Head of caudate nucleus (tissue), 42 donors: ENCODE results near the gene GLS.

ENCODE experiments used
- DNase-seq, 42 donors: peaks; one replicate each; pipeline versions ENCODE4 v3.0.0 to v3.0.0-alpha.2; 2020 to 2021; ENCODE audit warnings: mixed read lengths in 7 of 42
- intact Hi-C: fragments of 100-400 bp; cut with DNase I; formaldehyde crosslinking; loops from one replicate; pipeline ENCODE4 v1.15.0; 2022

GLS gene

DNA sequence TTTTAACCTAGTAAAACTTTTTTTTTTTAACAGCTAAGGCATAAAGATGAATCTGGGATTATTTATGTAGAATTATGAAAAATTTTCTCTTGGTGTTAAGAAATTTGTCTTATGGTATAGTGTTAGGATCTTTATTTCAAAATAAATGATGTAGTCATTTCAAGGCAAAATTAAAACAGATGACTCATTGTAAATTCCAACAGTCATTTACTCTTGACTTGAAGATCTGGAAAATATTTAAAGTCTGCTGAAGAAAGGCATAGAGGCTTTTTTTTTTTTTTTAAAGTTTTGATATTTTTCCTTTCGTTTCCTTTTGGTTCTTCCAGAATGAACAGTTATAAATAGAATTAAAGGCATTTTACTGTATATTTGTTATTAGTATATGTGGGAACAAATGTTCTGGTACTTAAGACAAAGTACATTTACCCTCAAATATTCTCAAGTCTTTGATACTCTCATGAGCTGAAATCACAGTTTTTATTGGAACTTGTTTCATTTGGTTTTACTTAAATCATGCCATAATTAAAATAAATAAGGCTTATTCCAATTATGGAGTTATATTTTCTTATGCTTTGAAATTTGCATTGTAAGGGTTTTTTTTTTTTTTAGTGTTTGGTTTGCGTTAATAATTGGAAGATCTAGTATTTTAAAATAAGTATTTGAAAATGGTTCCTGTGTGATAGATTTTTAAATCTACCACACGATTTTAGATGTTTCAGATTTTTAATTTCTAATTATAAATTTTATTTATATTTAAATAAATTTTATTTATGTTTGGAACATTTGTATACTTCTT is 29.9 kb downstream of the GLS start:
- DNase-seq, result no peak
- intact Hi-C loops, result no loop called here

DNA sequence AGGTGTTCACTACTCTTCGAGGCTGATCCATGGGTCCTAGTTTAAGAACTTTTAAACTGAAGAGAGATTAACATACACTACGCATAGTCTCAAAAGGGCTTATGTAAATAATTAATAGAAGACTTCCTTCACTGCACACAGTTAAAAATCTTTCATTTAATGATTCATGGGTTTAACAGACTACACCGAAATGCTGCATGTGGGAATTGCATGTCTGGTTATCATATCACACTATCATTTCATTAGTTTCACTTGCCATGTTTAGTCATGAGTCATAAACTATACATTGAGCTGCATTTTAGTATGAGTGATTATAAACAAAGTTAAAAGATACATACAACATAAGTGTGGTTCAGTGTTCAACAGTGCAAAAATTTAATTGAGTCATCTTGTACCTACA is 31.2 kb downstream of the GLS start:
- intact Hi-C loops, result no loop called here
- DNase-seq, result no peak

DNA sequence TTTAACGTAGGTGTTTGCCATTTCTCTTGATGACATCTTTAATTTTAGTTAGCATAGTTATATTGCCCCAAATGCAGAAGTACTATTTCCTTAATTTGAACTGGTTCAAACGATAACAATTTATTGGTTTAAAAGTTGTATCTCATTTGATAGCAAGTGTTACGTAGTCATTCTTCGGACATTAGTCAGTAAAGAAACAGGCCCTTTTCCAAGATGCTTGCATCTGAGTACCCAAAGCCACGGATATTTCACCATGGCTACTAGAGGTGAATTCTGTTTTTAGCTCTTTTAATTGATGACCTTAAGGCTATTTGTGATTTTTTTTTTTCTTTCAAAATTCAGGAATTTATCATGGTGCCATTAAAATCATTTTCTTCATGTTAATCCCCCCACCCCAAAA is 32.1 kb downstream of the GLS start:
- DNase-seq, result no peak
- intact Hi-C loops, result no loop called here

DNA sequence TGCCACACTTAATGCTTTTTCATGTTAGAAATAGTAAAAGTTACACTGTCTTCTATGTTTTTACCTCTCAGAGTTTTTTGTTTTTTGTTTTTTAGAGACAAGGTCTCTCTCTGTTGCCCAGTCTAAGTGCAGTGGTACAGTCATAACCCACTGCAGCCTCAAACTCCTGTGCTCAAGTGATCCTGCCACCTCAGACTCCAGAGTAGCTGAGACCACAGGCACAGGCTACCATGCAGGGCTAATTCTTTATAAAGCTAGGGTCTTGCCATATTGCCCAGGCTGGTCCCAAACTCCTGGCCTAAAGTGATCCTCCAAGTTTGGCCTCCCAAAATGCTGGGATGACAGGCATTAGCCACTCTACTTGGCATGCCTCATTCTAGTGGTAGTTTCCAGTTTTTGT is 33.1 kb downstream of the GLS start:
- intact Hi-C loops, result no loop called here
- no peak for DNase-seq

DNA sequence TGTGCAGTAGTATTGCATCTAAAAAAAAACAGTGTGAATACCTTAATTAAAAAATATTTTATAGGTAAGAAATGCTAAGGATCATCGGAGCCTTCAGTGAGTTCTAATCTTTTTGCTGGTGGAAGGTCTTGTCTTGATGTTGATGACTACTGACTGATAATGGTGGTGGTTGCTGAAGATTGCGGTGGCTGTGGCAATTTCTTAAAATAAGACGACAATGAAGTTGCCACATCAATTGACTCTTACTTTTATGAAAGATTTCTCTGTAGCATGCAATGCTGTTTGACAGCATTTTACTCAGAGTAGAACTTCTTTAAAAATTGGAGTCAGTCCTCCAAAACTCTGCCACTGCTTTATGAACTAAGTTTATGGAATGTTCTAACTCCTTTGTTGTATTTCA is 36.2 kb downstream of the GLS start:
- DNase-seq, result no peak
- intact Hi-C loops, result no loop called here

DNA sequence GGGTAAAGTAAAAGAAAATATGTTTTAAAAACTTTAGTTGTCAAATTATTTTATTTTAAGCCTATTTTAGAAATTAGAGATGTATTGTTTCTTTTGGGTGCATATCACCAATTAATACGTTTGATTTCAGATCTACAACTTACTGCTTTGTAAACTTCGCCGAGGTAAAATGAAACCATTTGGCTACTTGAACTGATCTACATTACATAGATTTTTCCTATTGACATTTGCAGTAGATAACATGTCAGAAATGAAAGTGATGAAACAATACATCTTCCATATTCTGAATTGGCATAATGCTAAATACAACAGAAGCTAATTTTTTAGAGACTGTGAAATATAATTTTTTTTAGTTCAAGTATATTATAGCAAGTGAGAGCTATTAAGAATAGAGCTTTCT is 39.5 kb downstream of the GLS start:
- DNase-seq, result no peak
- intact Hi-C loops, result no loop called here

DNA sequence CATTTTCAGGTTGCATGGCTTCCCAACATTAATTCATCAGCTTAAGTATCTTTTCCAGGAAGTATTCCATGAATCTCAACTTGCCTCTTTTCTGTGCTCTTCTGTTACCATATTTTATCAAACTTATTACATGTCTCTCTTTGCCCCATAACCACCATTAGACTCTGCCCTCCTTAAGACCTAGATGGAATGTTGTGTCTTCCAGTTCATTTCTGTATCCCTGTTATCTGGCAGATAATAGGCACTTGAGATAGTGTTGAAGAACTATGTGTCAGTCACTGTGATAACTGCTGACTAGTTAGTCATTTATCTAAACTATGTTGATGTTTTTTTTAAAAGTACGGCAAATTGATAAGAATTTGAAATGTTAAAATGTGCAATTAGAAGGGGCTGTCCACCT is 41.8 kb downstream of the GLS start:
- intact Hi-C loops, result no loop called here
- DNase-seq, result no peak

DNA sequence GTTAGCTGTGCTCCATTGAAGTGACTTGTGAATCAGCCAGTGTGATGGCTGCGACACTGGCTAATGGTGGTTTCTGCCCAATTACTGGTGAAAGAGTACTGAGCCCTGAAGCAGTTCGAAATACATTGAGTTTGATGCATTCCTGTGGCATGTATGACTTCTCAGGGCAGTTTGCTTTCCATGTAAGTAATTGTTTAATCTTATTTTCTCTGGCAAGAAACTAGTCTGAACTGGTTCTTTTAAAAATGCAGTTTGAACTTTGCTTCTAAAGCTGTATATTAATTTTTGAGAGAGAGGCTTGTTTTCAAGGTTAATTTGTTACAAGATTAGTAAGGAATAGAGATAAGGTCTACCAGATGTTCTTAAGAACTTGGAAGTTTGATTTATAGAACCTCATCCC is 46.7 kb downstream of the GLS start:
- no peak for DNase-seq
- intact Hi-C loops, result no loop called here

DNA sequence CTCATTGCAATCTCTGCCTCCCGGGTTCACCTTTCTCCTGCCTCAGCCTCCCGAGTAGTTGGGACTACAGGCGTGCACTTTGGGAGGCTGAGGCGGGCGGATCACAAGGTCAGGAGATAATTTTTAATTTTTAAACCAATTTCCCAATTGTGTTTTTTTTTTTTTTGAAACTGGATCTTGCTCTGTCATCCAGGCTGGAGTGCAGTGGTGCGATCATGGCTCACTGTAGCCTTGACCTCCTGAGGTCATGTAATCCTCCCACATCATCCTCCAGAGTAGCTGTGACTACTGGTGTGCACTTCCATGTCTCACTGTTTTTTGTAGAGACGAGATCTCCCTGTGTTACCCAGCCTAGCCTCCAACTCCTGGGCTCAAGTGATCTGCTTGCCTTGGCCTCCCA is 49.3 kb downstream of the GLS start:
- no peak for DNase-seq
- intact Hi-C loops, result no loop called here

DNA sequence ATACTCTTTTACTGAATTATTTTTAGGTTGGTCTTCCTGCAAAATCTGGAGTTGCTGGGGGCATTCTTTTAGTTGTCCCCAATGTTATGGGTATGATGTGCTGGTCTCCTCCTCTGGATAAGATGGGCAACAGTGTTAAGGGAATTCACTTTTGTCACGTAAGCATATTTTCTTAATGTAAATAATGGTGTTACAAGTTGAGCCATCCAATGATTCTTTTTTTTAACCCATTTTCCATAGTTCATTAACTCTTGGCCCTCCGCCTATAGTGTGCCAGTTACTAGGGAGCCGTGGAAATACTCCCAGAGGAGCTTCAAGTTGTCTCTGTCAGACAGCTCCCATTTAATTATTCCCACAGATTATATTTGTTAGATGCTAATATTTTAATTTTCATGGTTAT is 49.8 kb downstream of the GLS start:
- intact Hi-C loops, result no loop called here
- DNase-seq, result no peak

DNA sequence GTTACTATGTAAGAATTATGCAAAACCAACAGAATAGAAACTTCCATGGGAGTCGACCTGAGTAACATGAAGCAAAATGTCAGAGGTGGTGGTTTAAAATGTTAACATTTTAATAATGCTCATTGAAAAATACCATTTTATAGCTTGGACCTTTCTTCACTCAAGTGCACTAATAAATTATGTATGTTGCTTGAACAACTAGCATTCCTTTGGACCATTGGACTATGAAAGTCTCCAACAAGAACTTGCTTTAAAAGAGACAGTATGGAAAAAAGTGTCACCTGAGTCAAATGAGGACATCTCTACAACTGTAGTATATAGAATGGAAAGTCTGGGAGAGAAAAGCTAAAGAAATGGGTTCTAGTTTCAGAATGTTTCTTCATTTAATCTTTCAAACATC is 51.9 kb downstream of the GLS start:
- no peak for DNase-seq
- intact Hi-C loops, result no loop called here

DNA sequence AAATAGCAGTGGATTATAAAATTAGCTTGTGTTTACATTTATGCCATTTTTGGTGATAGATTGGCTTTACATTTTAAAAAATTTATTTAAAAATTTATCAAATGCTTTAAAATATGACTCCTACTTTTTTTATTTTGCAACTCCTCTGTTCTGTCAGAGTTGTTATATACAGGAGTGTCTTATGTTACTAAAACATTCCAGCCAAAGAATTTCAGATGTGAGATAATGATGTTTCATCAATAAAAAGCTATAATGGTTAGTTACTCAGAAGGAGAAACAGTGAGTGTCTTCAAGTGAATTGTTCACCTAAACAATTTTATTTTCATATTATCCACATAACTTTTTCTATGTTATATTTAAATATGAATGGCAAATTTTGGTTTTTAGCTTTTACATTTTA is 52.7 kb downstream of the GLS start:
- intact Hi-C loops, result no loop called here
- DNase-seq, result no peak

DNA sequence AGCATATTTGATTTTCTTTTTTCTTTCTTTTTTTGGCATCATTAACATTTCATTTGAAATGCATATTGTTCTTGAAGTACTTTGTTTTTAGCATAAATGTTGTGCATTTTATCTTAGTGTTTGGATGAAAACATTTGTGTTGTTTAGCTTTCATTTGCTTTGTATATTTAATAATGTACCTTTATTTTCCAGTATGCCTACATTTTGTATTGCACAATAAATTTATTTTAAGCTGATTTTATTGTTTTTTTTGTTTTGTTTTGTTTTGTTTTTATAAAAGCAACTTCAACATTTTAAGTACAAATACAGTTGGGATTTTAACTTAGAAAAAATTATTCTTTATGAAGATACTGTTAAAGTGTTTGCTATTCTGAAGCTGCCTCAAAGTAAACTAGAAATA is 54.4 kb downstream of the GLS start:
- DNase-seq, result no peak
- intact Hi-C loops, result no loop called here

DNA sequence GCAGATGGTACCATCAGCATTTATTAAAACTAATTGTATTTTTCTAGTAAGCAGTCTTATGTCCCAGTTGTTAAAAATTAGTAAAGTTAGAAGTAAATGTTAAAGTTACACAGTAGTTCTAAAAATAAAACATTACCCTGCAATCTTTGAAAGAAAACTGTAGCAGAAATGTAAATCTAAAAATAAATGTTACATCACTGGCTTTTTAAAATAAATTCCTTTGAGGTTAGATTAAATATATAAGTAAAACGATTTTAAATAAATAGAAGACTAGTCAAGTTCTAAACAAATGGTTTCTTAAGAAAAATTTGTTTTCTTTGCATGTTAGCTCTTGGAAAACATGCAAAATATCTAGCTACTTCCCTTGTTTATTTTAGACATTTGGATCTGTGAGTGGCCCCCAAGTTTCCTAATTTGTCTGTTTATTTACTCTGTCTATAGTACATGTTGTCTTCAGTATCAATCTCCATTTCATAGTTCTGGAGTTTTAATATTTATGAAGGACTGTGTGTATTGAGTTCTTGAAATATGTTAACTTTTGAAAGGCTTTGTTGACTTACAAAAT is 58.2 kb downstream of the GLS start:
- intact Hi-C loops, result no loop called here

DNA sequence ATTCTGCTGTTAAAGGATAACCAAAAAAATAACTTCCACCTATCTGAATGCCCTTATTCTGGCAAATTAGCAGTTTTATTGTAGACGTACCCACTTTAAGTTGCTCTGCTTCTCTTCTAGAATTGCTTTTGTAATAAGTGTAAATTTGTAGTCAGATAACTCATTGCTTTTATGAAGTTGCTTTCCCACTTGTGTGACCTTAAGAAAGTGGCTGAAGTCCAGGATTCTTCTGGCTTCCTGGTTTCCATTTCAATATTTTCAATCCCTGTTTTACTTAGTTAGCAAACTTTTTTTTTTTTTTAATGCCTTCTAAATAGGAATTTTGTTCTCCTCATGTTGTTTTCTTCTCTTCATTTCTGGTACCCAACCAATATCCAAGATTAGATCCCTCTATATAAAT is 59.8 kb downstream of the GLS start:
- no peak for DNase-seq
- intact Hi-C loops, result no loop called here

More for the DNA sequence above, 58.2 kb downstream of the GLS start:
- DNase-seq, result no peak

DNA sequence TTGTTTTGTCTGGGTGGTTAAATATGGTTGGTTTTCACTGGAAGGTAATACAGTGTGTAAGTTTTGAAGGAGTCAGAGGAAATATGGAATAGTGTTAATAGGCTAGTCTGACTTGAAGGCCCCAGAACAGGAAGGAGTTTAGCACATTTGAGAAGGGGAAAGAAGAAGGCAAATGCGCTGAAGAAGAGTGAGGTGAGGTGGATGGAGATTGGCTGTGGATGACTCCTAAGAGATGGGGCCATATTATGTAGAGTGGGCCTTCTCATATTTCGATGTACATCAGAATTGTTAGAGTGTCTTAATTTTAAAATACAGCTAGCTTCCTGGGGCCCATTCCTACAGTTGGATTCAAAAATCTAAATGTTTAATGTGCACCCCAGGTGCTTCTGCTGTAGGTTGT is 61.0 kb downstream of the GLS start:
- no peak for DNase-seq
- intact Hi-C loops, result no loop called here

DNA sequence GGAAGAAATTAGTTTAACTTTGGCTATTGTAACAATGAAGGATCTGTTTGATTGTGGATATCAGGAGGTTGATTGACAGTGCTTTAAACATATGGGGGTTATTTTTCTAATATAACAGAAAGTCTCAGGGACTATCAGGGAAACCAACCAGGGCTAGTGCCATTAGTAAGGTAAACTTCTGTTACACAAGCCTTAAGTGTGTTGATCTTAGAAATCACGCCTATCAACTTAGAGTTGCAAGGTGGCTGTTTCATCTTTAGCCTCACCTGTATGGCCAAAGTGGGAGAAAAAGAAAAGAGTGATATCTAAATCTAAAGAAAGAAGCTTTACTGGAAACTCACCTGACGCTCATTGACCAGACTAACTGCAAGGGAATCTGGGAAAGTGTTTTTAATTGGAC is 62.1 kb downstream of the GLS start:
- no peak for DNase-seq
- intact Hi-C loops, result no loop called here

DNA sequence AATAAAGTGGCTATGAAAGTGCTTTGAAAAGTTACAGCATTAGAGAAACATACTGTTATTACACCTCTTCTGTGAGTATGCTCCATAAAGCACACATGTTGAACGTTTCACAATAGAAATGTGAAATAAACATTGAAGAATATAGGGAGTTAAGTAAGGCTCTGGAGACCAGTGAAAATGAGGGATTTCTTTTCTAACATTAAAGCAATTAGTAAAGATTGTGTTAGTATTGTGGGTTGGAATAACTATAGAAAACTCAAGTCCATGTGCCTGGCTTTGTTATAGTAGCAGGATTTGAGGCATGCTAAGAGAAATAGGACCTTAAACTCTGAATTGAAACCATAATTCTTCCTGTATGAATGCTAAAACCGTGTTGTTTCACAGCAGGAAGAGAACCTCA is 63.1 kb downstream of the GLS start:
- DNase-seq, result no peak
- intact Hi-C loops, result no loop called here

DNA sequence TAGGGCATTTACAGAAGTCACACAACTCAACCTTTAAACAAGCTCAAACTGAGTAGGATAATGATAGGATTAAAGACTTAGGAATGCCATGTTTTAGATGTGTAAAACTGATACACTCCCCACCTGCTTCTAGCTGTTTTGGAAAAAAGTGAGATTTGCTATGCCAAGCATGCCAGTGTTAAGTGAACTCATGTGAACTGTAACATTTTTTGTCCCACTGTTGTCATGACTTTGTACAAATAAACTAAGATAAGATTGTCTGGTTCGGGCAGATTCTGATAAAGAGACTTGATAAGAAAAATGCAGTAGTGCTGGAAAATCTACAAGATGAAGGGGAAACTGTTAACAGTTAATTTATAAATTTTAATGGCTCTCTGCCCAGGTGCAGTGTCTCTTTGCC is 66.5 kb downstream of the GLS start:
- intact Hi-C loops, result no loop called here
- DNase-seq, result no peak

DNA sequence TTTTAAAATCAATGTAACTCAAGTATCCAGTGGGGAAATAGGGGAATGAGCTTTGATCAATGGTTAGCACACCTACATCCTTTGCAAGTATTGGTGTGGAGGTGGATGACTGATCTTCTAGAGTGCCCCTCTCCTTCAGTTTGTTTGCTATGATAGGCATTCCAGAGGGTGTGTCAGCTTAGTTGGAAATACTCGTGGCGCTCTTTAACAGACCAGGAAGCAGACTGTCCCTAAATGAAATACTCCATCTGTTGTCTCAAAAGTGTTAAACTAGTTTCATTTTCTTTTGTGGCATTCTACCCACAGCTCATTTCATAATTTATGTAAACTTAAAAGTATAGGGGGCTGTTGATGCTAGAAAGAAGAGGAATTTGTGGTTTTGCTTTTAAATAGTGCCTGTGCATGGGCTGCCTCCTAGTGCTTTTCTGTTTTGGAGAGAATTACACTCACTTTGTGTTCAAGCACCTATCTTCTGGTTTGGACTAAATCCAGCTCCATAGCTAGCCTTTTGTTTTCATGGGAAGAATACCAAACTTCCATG is 67.2 kb downstream of the GLS start:
- intact Hi-C loops, result no loop called here
- DNase-seq, result no peak

DNA sequence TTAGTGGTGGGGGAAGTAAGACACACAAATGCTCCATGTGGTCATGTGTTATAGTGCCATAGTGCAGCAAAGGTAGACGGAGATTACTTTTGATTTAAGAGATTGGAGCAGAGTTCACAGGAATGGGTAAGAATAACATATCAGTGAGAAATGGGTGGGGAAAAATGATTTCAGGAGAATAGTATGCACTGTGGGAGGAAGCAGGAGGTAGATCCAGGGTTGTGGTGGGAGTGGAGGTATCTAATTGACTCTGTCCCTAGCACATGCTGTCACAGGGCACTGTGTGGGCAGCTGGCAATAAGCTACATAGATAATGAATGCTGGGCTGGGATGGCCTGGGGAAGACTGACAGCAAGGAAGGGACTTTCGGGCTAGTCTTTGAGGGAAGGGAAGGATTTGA is 68.0 kb downstream of the GLS start:
- DNase-seq, result peak in 4 of 42 donors; percentile 7 to 38 (median 22)
- intact Hi-C loops, result no loop called here
